ENCODE data around the gene TRPV3. TPM values are rescaled to one million over a fixed set of nuclear protein-coding genes. Genes with fewer than 3 reads are reported as not detected.
"Not testable (repeated sequence)": the region's sequence is repeated elsewhere in the genome, so short reads cannot be mapped to it uniquely, and the experiment has no call there.

TRPV3 gene
- total and polyA plus RNA-seq, 3 donors from 2014 or later = 6.6 to 37.2 (median 19.8) TPM

- Histone ChIP-seq H3K27me3 (no peaks in the 10 kb centered on the region), H3K36me3 (ENCODE audit: low read depth, missing control alignments) (no peaks in the 10 kb centered on the region), H3K4me1 (no peaks in the 10 kb centered on the region), H3K27ac (no peak overlapping the region), H3K9me3 (no peaks in the 10 kb centered on the region), H3K4me3 (no peak overlapping the region)
- intact Hi-C loops (cut with DNase I; ENCODE audit: low total_unique reads) = no loop called here
- no peak for DNase-seq
- WGBS, 2 donors = 92 to 95% methylated on average over 8 to 15 of the region's 15 CpGs
- no peak for TF ChIP-seq POLR2A (IDR thresholded peaks at IDR 0.05)
- no peak for TF ChIP-seq CTCF (IDR thresholded peaks at IDR 0.05)
Observed at GRCh38 chr17:3590231-3590630, 32.6 kb upstream of the TRPV3 start.

GRCh38 chr17:3589784-3590183 lies 32.2 kb upstream of the TRPV3 start:
- TF ChIP-seq POLR2A (IDR thresholded peaks at IDR 0.05) = no peak
- no peak for TF ChIP-seq CTCF (IDR thresholded peaks at IDR 0.05)
- H3K36me3 ChIP-seq (ENCODE audit: low read depth, missing control alignments) = no peaks in the 10 kb centered on the region
- intact Hi-C loops (cut with DNase I; ENCODE audit: low total_unique reads) = no loop called here
- H3K27me3 ChIP-seq = no peaks in the 10 kb centered on the region
- no peak overlapping the region for H3K27ac ChIP-seq
- H3K9me3 ChIP-seq = no peaks in the 10 kb centered on the region
- 89 to 93% methylated on average over 16 to 22 of the region's 22 CpGs for WGBS, 2 donors
- H3K4me1 ChIP-seq = no peaks in the 10 kb centered on the region
- no peak for DNase-seq
- H3K4me3 ChIP-seq = no peak overlapping the region

GRCh38 chr17:3585826-3586225 lies 28.2 kb upstream of the TRPV3 start:
- H3K27me3 ChIP-seq = no peaks in the 10 kb centered on the region
- intact Hi-C loops (cut with DNase I; ENCODE audit: low total_unique reads) = no loop called here
- no peaks in the 10 kb centered on the region for H3K9me3 ChIP-seq
- no peak for DNase-seq
- H3K36me3 ChIP-seq (ENCODE audit: low read depth, missing control alignments) = no peaks in the 10 kb centered on the region
- no peak overlapping the region for H3K4me3 ChIP-seq
- TF ChIP-seq POLR2A (IDR thresholded peaks at IDR 0.05) (no peak), CTCF (IDR thresholded peaks at IDR 0.05) (no peak)
- no peaks in the 10 kb centered on the region for H3K4me1 ChIP-seq
- no peak overlapping the region for H3K27ac ChIP-seq
- WGBS, 2 donors = 93% methylated on average over 16 of the region's 17 CpGs

- TF ChIP-seq CTCF (IDR thresholded peaks at IDR 0.05) = no peak
- TF ChIP-seq POLR2A (IDR thresholded peaks at IDR 0.05) = no peak
- no peak for DNase-seq
- Histone ChIP-seq H3K4me3 (no peak overlapping the region), H3K4me1 (no peaks in the 10 kb centered on the region), H3K36me3 (ENCODE audit: low read depth, missing control alignments) (no peaks in the 10 kb centered on the region), H3K27me3 (no peaks in the 10 kb centered on the region), H3K27ac (no peak overlapping the region), H3K9me3 (no peaks in the 10 kb centered on the region)
- 87 to 93% methylated on average over 9 of the region's 9 CpGs for WGBS, 2 donors
- intact Hi-C loops (cut with DNase I; ENCODE audit: low total_unique reads) = no loop called here
Observed at GRCh38 chr17:3583456-3583855, 25.8 kb upstream of the TRPV3 start.

GRCh38 chr17:3582915-3583314 lies 25.3 kb upstream of the TRPV3 start:
- no peaks in the 10 kb centered on the region for H3K36me3 ChIP-seq (ENCODE audit: low read depth, missing control alignments)
- H3K27ac ChIP-seq = no peak overlapping the region

GRCh38 chr17:3578667-3579066 lies 21.1 kb upstream of the TRPV3 start:
- H3K4me1 ChIP-seq; H3K9me3 ChIP-seq; H3K36me3 ChIP-seq (ENCODE audit: low read depth, missing control alignments); H3K27me3 ChIP-seq; DNase-seq; H3K4me3 ChIP-seq; intact Hi-C loops (cut with DNase I; ENCODE audit: low total_unique reads); H3K27ac ChIP-seq: not testable (repeated sequence)
- 80 to 84% methylated on average over 4 of the region's 4 CpGs for WGBS, 2 donors

More at GRCh38 chr17:3582915-3583314, 25.3 kb upstream of the TRPV3 start:
- Histone ChIP-seq H3K4me1 (no peaks in the 10 kb centered on the region), H3K27me3 (no peaks in the 10 kb centered on the region), H3K9me3 (no peaks in the 10 kb centered on the region), H3K4me3 (no peak overlapping the region)
- DNase-seq = no peak
- TF ChIP-seq POLR2A (IDR thresholded peaks at IDR 0.05) = no peak
- no peak for TF ChIP-seq CTCF (IDR thresholded peaks at IDR 0.05)
- 94 to 95% methylated on average over 9 of the region's 9 CpGs for WGBS, 2 donors
- intact Hi-C loops (cut with DNase I; ENCODE audit: low total_unique reads) = no loop called here
